PC-3 (cell line): ENCODE measurements around the gene MINDY1.

Source experiments
- CTCF ChIP-seq: fragments of 300-600 bp; sonication (generic); conservative IDR thresholded peaks from 2 replicates; pipeline ENCODE4 v1.5.1; 2017; ENCODE audit warnings: antibody characterized with exemption, low read depth, mild to moderate bottlenecking, low read length
- EZH2phosphoT487 ChIP-seq: fragments of 300-600 bp; sonication (generic); IDR thresholded peaks from 2 replicates; pipeline ENCODE4 v1.6.1; 2018; ENCODE audit warnings: mild to moderate bottlenecking, antibody characterized with exemption, low read length, borderline replicate concordance

- no peak for TF ChIP-seq CTCF
- TF ChIP-seq EZH2phosphoT487: no peak
Measured at GRCh38 chr1:150961756-150962155, 44.9 kb downstream of the MINDY1 start.
